PFSK-1 (cell line): Measurements from ENCODE around the gene BUB1B.

Experiments used
- FOXP2 ChIP-seq: optimal IDR thresholded peaks from 2 replicates; pipeline ENCODE3; 2011; ENCODE audit warnings: borderline replicate concordance, control low read depth, inconsistent platforms; ENCODE audit not compliant: insufficient read depth; ENCODE audit errors: extremely low read length, extremely low read depth
- POLR2AphosphoS5 ChIP-seq: IDR thresholded peaks from 2 replicates; pipeline ENCODE4 v1.6.1; 2012; ENCODE audit warnings: low read depth, mild to moderate bottlenecking, control low read depth, low read length, moderate library complexity
- REST ChIP-seq, 2 experiments: IDR thresholded peaks; 2 replicates each; pipeline versions ENCODE4 v1.6.1 to v1.8.0; 2011 to 2012; ENCODE audit warnings: low read depth in 2 of 2, low read length in 2 of 2, control low read depth in 1 of 2, inconsistent platforms in 1 of 2, mild to moderate bottlenecking in 1 of 2, moderate library complexity in 1 of 2; ENCODE audit not compliant: insufficient read depth in 1 of 2
- SIN3A ChIP-seq: IDR thresholded peaks from 2 replicates; pipeline ENCODE4 v1.6.1; 2012; ENCODE audit warnings: mild to moderate bottlenecking, low read length, moderate library complexity, borderline replicate concordance; ENCODE audit not compliant: insufficient read depth
- TAF1 ChIP-seq: IDR thresholded peaks from 2 replicates; pipeline ENCODE4 v1.6.1; 2012; ENCODE audit warnings: low read length, control low read depth, borderline replicate concordance; ENCODE audit not compliant: insufficient read depth

BUB1B gene

GRCh38 chr15:40265355-40265754 lies 104.5 kb downstream of the BUB1B start:
- TF ChIP-seq POLR2AphosphoS5 (no peak), SIN3A (no peak), TAF1 (no peak), FOXP2 (no peak), REST (IDR thresholded peaks at IDR 0.05; ENCODE audit: insufficient read depth in 1 of 2, low read depth in 2 of 2, low read length in 2 of 2) (no peak)

- TF ChIP-seq POLR2AphosphoS5, result no peak
- TF ChIP-seq FOXP2, result no peak
- TF ChIP-seq REST (IDR thresholded peaks at IDR 0.05; ENCODE audit: insufficient read depth in 1 of 2, low read depth in 2 of 2, low read length in 2 of 2), result no peak
- TF ChIP-seq TAF1, result no peak
- TF ChIP-seq SIN3A, result no peak
These were observed 105.0 kb downstream of the BUB1B start for GRCh38 chr15:40265875-40266274.

- no peak for TF ChIP-seq POLR2AphosphoS5
- TF ChIP-seq REST (IDR thresholded peaks at IDR 0.05; ENCODE audit: insufficient read depth in 1 of 2, low read depth in 2 of 2, low read length in 2 of 2), result peak in 1 of 2 experiments; percentile 23; a peak in 1 of 4 replicates
These were observed 106.0 kb downstream of the BUB1B start for GRCh38 chr15:40266828-40267304.

GRCh38 chr15:40267670-40268069 lies 106.8 kb downstream of the BUB1B start:
- TF ChIP-seq SIN3A, result no peak
- no peak for TF ChIP-seq REST (IDR thresholded peaks at IDR 0.05; ENCODE audit: insufficient read depth in 1 of 2, low read depth in 2 of 2, low read length in 2 of 2)
- no peak for TF ChIP-seq POLR2AphosphoS5
- TF ChIP-seq TAF1, result no peak
- TF ChIP-seq FOXP2, result no peak

- TF ChIP-seq SIN3A (no peak), TAF1 (no peak), REST (IDR thresholded peaks at IDR 0.05; ENCODE audit: insufficient read depth in 1 of 2, low read depth in 2 of 2, low read length in 2 of 2) (no peak), FOXP2 (no peak), POLR2AphosphoS5 (no peak)
These were observed 108.7 kb downstream of the BUB1B start for GRCh38 chr15:40269604-40270003.
